ENCODE results near the gene BCDIN3D.

The BCDIN3D gene

GRCh38 chr12:49846032-49846431 lies 3.1 kb upstream of the BCDIN3D start:
- peaks cover 4% of the 10 kb centered on the region for H3K27me3 Mint-ChIP-seq
- ATAC-seq = no peak
- H3K4me3 Mint-ChIP-seq = no peak overlapping the region

GRCh38 chr12:49843876-49844437 lies 1.1 kb upstream of the BCDIN3D start:
- H3K27me3 Mint-ChIP-seq = no peaks in the 10 kb centered on the region
- ATAC-seq (no peak), DNase-seq (no peak)
- H3K4me3 Mint-ChIP-seq = peak overlapping the region in 1 of 2 donors; percentile 91
- H3K4me1 Mint-ChIP-seq = peaks cover 35% of the 10 kb centered on the region
- no peaks in the 10 kb centered on the region for H3K9me3 Mint-ChIP-seq
- no peak overlapping the region for H3K27ac Mint-ChIP-seq

More at GRCh38 chr12:49846032-49846431, 3.1 kb upstream of the BCDIN3D start:
- Mint-ChIP-seq H3K27ac (no peak overlapping the region), H3K9me3 (no peaks in the 10 kb centered on the region), H3K4me1 (peaks cover 32% of the 10 kb centered on the region)
- DNase-seq = no peak

GRCh38 chr12:49843411-49843810 lies 505 bp upstream of the BCDIN3D start:
- DNase-seq (no peak), ATAC-seq (no peak)
- H3K9me3 Mint-ChIP-seq = no peaks in the 10 kb centered on the region
- peaks cover 37% of the 10 kb centered on the region for H3K4me1 Mint-ChIP-seq
- H3K27ac Mint-ChIP-seq = peak overlapping the region; percentile 97
- no peaks in the 10 kb centered on the region for H3K27me3 Mint-ChIP-seq
- H3K4me3 Mint-ChIP-seq = peak overlapping the region; percentile 91 to 97

- Mint-ChIP-seq H3K27me3 (no peaks in the 10 kb centered on the region), H3K4me1 (peaks cover 31% of the 10 kb centered on the region), H3K4me3 (no peak overlapping the region), H3K27ac (no peak overlapping the region), H3K9me3 (no peaks in the 10 kb centered on the region)
- ATAC-seq = peak; percentile 43
- peak; percentile 31 to 39 for DNase-seq
Measured at GRCh38 chr12:49838973-49839633, 3.8 kb downstream of the BCDIN3D start.

GRCh38 chr12:49832836-49833421 lies 10.0 kb downstream of the BCDIN3D start:
- peaks cover 24% of the 10 kb centered on the region for H3K4me1 Mint-ChIP-seq
- H3K4me3 Mint-ChIP-seq = no peak overlapping the region
- H3K27ac Mint-ChIP-seq = peak overlapping the region; percentile 36 to 91
- DNase-seq = no peak
- no peaks in the 10 kb centered on the region for H3K9me3 Mint-ChIP-seq
- no peaks in the 10 kb centered on the region for H3K27me3 Mint-ChIP-seq
- ATAC-seq = no peak

- H3K27me3 Mint-ChIP-seq = no peaks in the 10 kb centered on the region
- H3K27ac Mint-ChIP-seq = no peak overlapping the region
- H3K4me1 Mint-ChIP-seq = peaks cover 34% of the 10 kb centered on the region
- DNase-seq (no peak), ATAC-seq (no peak)
- no peaks in the 10 kb centered on the region for H3K9me3 Mint-ChIP-seq
- H3K4me3 Mint-ChIP-seq = no peak overlapping the region
Measured at GRCh38 chr12:49831717-49832116, 11.2 kb downstream of the BCDIN3D start.

- peak within 1 kb of the TSS; percentile 90 to 94 for H3K4me3 Mint-ChIP-seq
- no peaks in the 10 kb centered on the region for H3K27me3 Mint-ChIP-seq
- peak within 1 kb of the TSS; percentile 37 to 85 for H3K27ac Mint-ChIP-seq
- DNase-seq = peak; percentile 92 to 94
- H3K4me1 Mint-ChIP-seq = peaks cover 56% of the 10 kb centered on the region
- ATAC-seq = peak; percentile 96
- no peaks in the 10 kb centered on the region for H3K9me3 Mint-ChIP-seq
Measured at GRCh38 chr12:49828133-49829091, 14.5 kb downstream of the BCDIN3D start, which contains the start of gene NCKAP5L. TSS of gene NCKAP5L (minus strand) at chr12:49828413. CDS start at chr12:49804044, 24,369 bp downstream.

- Mint-ChIP-seq H3K9me3 (no peaks in the 10 kb centered on the region), H3K27me3 (no peaks in the 10 kb centered on the region), H3K27ac (peak overlapping the region in 1 of 2 donors; percentile 21), H3K4me1 (peaks cover 56% of the 10 kb centered on the region), H3K4me3 (peak overlapping the region; percentile 90 to 94)
- peak; percentile 8 for ATAC-seq
- peak; percentile 25 to 40 for DNase-seq
Measured at GRCh38 chr12:49827401-49828099, 15.4 kb downstream of the BCDIN3D start.

- no peak overlapping the region for H3K27ac Mint-ChIP-seq
- DNase-seq (no peak), ATAC-seq (no peak)
- no peaks in the 10 kb centered on the region for H3K27me3 Mint-ChIP-seq
- H3K9me3 Mint-ChIP-seq = no peaks in the 10 kb centered on the region
- peak overlapping the region; percentile 90 to 94 for H3K4me3 Mint-ChIP-seq
- peaks cover 58% of the 10 kb centered on the region for H3K4me1 Mint-ChIP-seq
Measured at GRCh38 chr12:49827051-49827400, 15.9 kb downstream of the BCDIN3D start.

GRCh38 chr12:49825971-49826421 lies 16.9 kb downstream of the BCDIN3D start:
- Mint-ChIP-seq H3K9me3 (no peaks in the 10 kb centered on the region), H3K27me3 (no peaks in the 10 kb centered on the region), H3K27ac (no peak overlapping the region), H3K4me3 (no peak overlapping the region), H3K4me1 (peaks cover 68% of the 10 kb centered on the region)
- ATAC-seq (no peak), DNase-seq (no peak)

GRCh38 chr12:49825360-49825970 lies 17.4 kb downstream of the BCDIN3D start:
- no peak overlapping the region for H3K4me3 Mint-ChIP-seq
- DNase-seq = no peak
- H3K9me3 Mint-ChIP-seq = no peaks in the 10 kb centered on the region
- no peak for ATAC-seq
- no peaks in the 10 kb centered on the region for H3K27me3 Mint-ChIP-seq
- no peak overlapping the region for H3K27ac Mint-ChIP-seq
- peaks cover 73% of the 10 kb centered on the region for H3K4me1 Mint-ChIP-seq

GRCh38 chr12:49824895-49825294 lies 18.0 kb downstream of the BCDIN3D start:
- H3K27me3 Mint-ChIP-seq = no peaks in the 10 kb centered on the region
- H3K4me1 Mint-ChIP-seq = peaks cover 74% of the 10 kb centered on the region
- no peaks in the 10 kb centered on the region for H3K9me3 Mint-ChIP-seq
- H3K4me3 Mint-ChIP-seq = no peak overlapping the region
- no peak for ATAC-seq
- H3K27ac Mint-ChIP-seq = no peak overlapping the region
- no peak for DNase-seq

- Mint-ChIP-seq H3K4me3 (no peak overlapping the region), H3K27me3 (no peaks in the 10 kb centered on the region), H3K9me3 (no peaks in the 10 kb centered on the region), H3K4me1 (peaks cover 73% of the 10 kb centered on the region), H3K27ac (no peak overlapping the region)
- no peak for ATAC-seq
- no peak for DNase-seq
Measured at GRCh38 chr12:49824416-49824815, 18.5 kb downstream of the BCDIN3D start.

- Mint-ChIP-seq H3K4me1 (peaks cover 68% of the 10 kb centered on the region), H3K4me3 (no peak overlapping the region), H3K27me3 (no peaks in the 10 kb centered on the region), H3K27ac (no peak overlapping the region), H3K9me3 (no peaks in the 10 kb centered on the region)
- no peak for DNase-seq
- no peak for ATAC-seq
Measured at GRCh38 chr12:49823951-49824350, 19.0 kb downstream of the BCDIN3D start.
